ENCODE measurements around the gene SLC35E4. TPM values are rescaled to one million over a fixed set of nuclear protein-coding genes. Genes with fewer than 3 reads are reported as not detected.

The SLC35E4 gene
- total RNA-seq, 2 donors from 2014 or later, result 4.6 to 10.5 TPM

DNA sequence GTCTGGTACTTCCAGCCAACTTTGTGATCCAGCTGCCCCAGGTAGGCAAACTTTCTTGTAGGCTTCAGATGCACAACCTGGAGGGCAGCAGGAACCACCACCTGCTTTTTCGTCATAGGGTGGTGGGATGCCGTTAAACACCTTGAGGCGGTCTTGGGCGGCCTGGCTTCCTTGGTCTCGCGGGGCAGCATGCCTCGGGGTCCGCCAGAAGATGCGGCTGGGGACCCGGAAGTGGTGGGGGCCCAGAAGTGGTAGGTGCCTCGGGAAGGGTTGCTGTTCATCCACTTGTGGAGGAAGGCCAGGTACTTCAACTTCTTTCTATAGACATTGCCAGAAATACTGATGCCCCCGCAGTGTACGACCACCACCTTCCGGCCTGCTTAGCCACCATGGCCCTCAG lies 18.8 kb downstream of the SLC35E4 start:
- no peak for DNase-seq (ENCODE audit: low spot score)
- H3K36me3 ChIP-seq, result no peaks in the 10 kb centered on the region
- H3K27ac ChIP-seq, result no peak overlapping the region
- H3K4me1 ChIP-seq (replicated peaks), result no peaks in the 10 kb centered on the region
- H3K27me3 ChIP-seq (replicated peaks; ENCODE audit: insufficient read depth), result no peaks in the 10 kb centered on the region
- WGBS, result 96% methylated on average over 8 of the region's 14 CpGs
- H3K4me3 ChIP-seq, result no peak overlapping the region
- H3K9me3 ChIP-seq, result no peaks in the 10 kb centered on the region
- intact Hi-C loops (cut with DNase I), result no loop called here
- TF ChIP-seq POLR2A (IDR thresholded peaks at IDR 0.05), result no peak
- TF ChIP-seq POLR2AphosphoS5 (IDR thresholded peaks at IDR 0.05), result no peak
- TF ChIP-seq, protein P1, sequence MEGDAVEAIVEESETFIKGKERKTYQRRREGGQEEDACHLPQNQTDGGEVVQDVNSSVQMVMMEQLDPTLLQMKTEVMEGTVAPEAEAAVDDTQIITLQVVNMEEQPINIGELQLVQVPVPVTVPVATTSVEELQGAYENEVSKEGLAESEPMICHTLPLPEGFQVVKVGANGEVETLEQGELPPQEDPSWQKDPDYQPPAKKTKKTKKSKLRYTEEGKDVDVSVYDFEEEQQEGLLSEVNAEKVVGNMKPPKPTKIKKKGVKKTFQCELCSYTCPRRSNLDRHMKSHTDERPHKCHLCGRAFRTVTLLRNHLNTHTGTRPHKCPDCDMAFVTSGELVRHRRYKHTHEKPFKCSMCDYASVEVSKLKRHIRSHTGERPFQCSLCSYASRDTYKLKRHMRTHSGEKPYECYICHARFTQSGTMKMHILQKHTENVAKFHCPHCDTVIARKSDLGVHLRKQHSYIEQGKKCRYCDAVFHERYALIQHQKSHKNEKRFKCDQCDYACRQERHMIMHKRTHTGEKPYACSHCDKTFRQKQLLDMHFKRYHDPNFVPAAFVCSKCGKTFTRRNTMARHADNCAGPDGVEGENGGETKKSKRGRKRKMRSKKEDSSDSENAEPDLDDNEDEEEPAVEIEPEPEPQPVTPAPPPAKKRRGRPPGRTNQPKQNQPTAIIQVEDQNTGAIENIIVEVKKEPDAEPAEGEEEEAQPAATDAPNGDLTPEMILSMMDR (IDR thresholded peaks at IDR 0.05), result no peak

DNA sequence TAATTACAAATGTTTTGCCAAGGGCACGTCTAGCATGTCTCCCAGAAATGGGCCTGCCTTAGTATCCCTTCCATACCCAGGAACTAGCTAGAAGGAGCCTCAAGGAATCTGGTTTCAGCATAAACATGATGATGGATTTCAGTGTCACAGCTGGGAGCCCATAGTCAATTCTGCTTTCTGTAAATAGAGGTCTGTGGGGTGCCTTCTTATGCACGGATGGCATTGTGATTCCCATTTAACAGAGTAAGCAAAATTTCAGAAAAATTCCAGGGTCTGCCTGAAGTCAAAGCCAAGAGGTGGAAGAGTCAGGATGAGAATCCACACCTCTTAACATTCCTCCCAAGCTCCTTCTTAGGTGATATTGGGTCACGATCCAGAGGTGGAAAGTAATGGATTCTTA lies 20.0 kb downstream of the SLC35E4 start:
- no peak for TF ChIP-seq POLR2A (IDR thresholded peaks at IDR 0.05)
- no peak for TF ChIP-seq POLR2AphosphoS5 (IDR thresholded peaks at IDR 0.05)
- TF ChIP-seq, protein P1 (IDR thresholded peaks at IDR 0.05), result no peak
- Histone ChIP-seq H3K27ac (no peak overlapping the region), H3K9me3 (no peaks in the 10 kb centered on the region), H3K27me3 (replicated peaks; ENCODE audit: insufficient read depth) (no peaks in the 10 kb centered on the region), H3K36me3 (no peaks in the 10 kb centered on the region), H3K4me3 (no peak overlapping the region), H3K4me1 (replicated peaks) (no peaks in the 10 kb centered on the region)
- 69% methylated on average over 3 of the region's 3 CpGs for WGBS
- intact Hi-C loops (cut with DNase I), result no loop called here
- no peak for DNase-seq (ENCODE audit: low spot score)

DNA sequence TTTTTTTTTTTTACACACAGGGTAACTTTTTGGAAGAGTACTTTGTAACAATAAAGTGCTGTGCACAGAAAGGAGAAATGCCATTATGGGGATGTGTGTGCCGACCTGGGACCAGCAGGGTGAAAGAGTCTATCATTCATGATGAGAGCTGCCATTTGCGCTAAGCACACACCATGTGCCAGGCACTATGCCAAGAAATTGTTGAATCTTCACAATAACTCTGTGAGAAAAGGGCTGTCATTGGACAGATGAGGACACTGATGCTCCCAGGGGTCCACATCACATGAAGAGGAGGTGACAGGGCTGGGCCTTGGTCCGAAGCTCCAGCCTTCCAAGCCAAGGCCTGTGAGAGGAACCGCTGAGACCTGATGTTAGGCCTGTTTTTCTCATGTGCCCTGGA lies 26.5 kb downstream of the SLC35E4 start:
- no peak overlapping the region for H3K27ac ChIP-seq
- DNase-seq (ENCODE audit: low spot score), result no peak
- H3K36me3 ChIP-seq, result peaks cover 3 to 6% of the 10 kb centered on the region in 2 donors
- no peaks in the 10 kb centered on the region for H3K4me1 ChIP-seq (replicated peaks)
- 84% methylated on average over 4 of the region's 4 CpGs for WGBS
- no peak overlapping the region for H3K4me3 ChIP-seq
- no peaks in the 10 kb centered on the region for H3K27me3 ChIP-seq (replicated peaks; ENCODE audit: insufficient read depth)
- TF ChIP-seq POLR2A (IDR thresholded peaks at IDR 0.05), result no peak
- TF ChIP-seq, protein P1 (IDR thresholded peaks at IDR 0.05), result no peak
- TF ChIP-seq POLR2AphosphoS5 (IDR thresholded peaks at IDR 0.05), result no peak
- intact Hi-C loops (cut with DNase I), result no loop called here
- H3K9me3 ChIP-seq, result no peaks in the 10 kb centered on the region

DNA sequence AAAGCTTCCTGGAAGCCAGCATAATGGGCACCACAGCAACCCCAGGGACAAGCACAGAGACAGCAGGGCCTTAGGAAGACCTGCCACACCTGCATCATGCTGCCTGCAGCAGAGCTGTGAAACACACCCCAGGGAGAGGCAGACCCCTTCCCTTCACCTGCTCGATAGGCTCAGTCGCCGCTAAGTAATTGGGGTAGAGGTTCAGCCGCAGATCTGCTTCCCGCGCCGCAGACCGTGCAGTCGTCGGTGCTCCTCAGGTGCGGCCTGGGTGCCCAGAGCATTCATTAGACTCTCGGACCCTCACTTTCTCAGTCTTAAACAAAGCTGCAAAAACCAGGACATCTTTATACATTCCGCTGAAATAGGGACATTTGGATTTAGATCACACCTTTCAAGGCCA lies 29.2 kb downstream of the SLC35E4 start:
- DNase-seq (ENCODE audit: low spot score), result no peak
- 98% methylated on average over 13 of the region's 13 CpGs for WGBS
- H3K4me1 ChIP-seq (replicated peaks), result no peaks in the 10 kb centered on the region
- no peak for TF ChIP-seq POLR2AphosphoS5 (IDR thresholded peaks at IDR 0.05)
- TF ChIP-seq, protein P1 (IDR thresholded peaks at IDR 0.05), result no peak
- TF ChIP-seq POLR2A (IDR thresholded peaks at IDR 0.05), result no peak
- H3K4me3 ChIP-seq, result no peak overlapping the region
- peaks cover 3 to 6% of the 10 kb centered on the region in 2 donors for H3K36me3 ChIP-seq
- H3K27ac ChIP-seq, result no peak overlapping the region
- intact Hi-C loops (cut with DNase I), result no loop called here
- H3K27me3 ChIP-seq (replicated peaks; ENCODE audit: insufficient read depth), result no peaks in the 10 kb centered on the region
- H3K9me3 ChIP-seq, result no peaks in the 10 kb centered on the region

DNA sequence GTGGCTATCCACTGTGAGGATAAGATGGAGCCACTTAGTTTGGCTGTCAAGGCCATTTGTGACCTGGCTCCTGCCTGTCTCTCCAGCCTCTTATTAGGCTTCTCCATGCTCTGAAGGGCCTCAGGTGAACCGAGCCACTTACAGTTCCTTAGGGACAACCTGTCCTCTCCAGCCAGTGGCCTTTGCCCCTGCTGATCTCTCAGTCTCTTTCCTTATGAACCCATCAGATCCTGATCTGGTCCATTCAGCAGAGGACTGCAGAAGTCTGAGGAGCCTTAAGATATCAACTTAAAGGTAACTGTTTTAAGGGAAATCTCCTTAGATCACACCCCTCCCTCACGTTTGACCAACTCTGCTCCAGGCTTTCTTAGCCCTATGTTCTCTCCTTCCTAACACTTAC lies 29.7 kb downstream of the SLC35E4 start:
- Histone ChIP-seq H3K4me1 (replicated peaks) (no peaks in the 10 kb centered on the region), H3K36me3 (peaks cover 3 to 6% of the 10 kb centered on the region in 2 donors), H3K27ac (no peak overlapping the region), H3K4me3 (no peak overlapping the region), H3K27me3 (replicated peaks; ENCODE audit: insufficient read depth) (no peaks in the 10 kb centered on the region), H3K9me3 (no peaks in the 10 kb centered on the region)
- no peak for DNase-seq (ENCODE audit: low spot score)
- intact Hi-C loops (cut with DNase I), result no loop called here
- TF ChIP-seq POLR2A (IDR thresholded peaks at IDR 0.05), result no peak
- WGBS, result 84% methylated on average over 2 of the region's 2 CpGs
